KBM-7 (cell line): Measurements from ENCODE around the gene ADAMTSL1.

Experiments used
- DNase-seq: peaks from one replicate; pipeline ENCODE4 v3.0.0-alpha.2; 2015
- in situ Hi-C: fragments of 300-500 bp; cut with MboI; formaldehyde crosslinking; loops from 2 replicates; pipeline ENCODE4 v1.14.3; 2020; ENCODE audit warnings: low sequenced_read_pairs, low pct_unique_long_range_greater_than_20kb, mixed read lengths

Gene ADAMTSL1

DNA sequence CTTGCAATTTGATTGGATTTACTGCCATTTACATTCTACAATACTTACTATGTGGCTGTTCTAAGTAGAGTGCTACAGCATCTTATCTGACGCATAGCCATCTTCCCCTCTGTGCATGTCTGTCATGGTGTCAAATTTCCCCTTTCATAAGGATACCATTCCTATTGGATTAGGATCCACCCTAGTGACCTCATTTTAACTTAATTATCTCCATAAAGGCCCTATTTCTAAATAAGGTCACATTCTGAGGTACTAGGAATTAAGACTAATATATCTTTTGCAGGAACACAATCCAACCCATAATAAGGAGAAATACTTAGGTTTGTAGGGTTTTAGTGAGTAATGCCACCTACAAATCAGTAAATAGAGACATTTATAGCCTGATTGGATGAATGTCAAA, 268.0 kb downstream of the ADAMTSL1 start:
- DNase-seq: no peak
- in situ Hi-C loops: no loop called here

- in situ Hi-C loops: no loop called here
- no peak for DNase-seq
Measured at GRCh38 chr9:18743421-18743820, 269.5 kb downstream of the ADAMTSL1 start.

GRCh38 chr9:18743971-18744370, 270.0 kb downstream of the ADAMTSL1 start:
- in situ Hi-C loops: no loop called here
- no peak for DNase-seq

DNA sequence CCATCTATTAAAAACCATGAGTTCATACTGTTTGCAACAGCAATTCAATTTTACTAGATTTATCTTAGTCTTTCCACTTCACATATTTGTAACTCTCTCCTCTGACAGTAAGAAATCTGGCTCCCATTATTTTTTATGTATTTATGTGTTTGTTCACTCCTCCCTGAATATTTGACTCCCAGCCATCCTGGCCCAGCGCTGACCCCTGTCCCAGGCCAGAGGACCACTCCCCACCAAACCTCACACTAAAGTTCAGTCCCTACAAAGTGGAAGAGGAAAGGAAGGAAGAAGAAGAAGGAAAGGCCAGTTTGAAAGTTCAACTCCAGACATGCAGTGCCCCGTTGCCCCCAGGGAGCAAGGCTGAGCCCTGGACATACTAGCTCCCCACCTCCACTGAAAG, 271.8 kb downstream of the ADAMTSL1 start:
- no peak for DNase-seq
- in situ Hi-C loops: no loop called here

GRCh38 chr9:18746631-18747030, 272.7 kb downstream of the ADAMTSL1 start:
- in situ Hi-C loops: no loop called here
- DNase-seq: no peak

DNA sequence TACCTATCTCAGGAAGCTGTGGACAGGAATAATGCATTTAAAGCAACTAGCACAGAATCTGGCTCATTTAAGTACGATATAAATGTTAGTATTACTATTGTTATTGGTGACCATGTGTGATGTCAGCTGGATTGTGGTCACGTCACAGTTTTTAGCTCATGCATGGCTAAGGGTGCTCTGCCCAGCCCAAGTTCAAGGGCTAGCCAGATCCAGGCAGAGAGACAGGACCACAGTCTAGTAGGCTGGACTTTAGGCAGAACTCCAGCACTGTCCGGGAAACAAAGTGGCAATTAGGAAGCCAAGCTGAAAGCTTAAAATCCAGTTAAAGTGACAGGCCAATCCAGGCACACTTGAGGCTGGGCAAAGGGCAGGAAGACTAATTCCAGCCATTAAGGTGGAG, 273.6 kb downstream of the ADAMTSL1 start:
- DNase-seq: no peak
- in situ Hi-C loops: no loop called here

- DNase-seq: no peak
- in situ Hi-C loops: no loop called here
Measured at GRCh38 chr9:18748251-18748701, 274.3 kb downstream of the ADAMTSL1 start.

DNA sequence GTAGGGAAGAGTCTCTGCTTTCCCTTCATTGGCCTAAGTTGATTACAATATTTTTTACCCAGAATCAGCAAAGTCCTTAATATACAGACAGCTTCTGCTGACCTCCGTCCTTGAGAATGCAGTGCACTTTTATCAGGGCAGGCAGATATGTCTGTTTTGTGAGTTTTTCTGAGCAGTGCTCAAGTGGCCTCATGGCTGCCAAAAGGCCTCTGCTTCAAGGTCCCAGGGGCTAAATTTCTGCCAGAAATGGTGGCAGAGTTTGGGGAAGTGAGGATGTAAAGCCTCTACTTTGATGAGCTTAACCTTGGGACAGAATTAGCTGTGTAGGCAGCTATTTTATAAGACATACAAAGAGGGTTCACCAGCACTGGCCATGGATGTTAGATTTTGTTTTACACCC, 275.8 kb downstream of the ADAMTSL1 start:
- in situ Hi-C loops: no loop called here
- no peak for DNase-seq

DNA sequence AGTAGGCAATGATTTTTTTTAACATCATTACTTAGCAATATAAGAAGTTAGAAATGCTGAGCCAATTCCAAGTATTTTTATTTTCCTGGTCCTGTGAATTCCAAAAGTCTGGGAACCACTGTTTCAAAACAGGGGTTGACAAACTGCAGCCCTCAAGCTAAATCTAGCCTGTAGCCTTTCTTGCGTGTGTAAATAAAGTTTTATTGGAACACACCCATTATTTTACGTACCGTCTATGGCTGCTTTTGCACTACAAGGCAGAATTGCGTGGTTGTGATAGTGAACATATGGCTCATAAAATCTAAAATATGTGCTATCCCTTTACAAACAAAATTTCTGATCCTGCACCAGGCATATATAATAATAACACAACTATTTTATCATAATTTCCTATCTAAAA, 280.0 kb downstream of the ADAMTSL1 start:
- no peak for DNase-seq
- in situ Hi-C loops: no loop called here

- no peak for DNase-seq
- in situ Hi-C loops: no loop called here
Measured at GRCh38 chr9:18754537-18754936, 280.6 kb downstream of the ADAMTSL1 start.

DNA sequence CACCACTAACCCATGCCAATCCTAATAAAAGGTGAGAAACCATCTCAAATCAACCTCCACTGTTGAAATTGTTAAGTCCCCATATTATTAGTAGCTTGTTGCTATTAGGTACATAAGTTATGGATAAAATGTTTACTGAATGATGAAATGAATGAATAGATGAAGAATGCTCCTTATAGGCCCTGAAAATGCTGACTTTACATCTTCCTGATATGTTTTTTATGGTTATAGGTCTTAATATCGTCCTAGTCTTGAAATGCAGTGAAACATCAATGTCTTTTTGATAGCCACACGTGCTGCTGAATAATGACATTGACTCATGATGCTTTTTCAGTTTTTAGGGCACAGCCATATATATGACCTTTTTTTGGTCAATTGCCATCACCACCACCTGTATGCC, 281.3 kb downstream of the ADAMTSL1 start:
- in situ Hi-C loops: no loop called here

GRCh38 chr9:18756712-18757125, 282.8 kb downstream of the ADAMTSL1 start:
- no peak for DNase-seq
- in situ Hi-C loops: no loop called here

More for the DNA sequence above, 281.3 kb downstream of the ADAMTSL1 start:
- DNase-seq: no peak

DNA sequence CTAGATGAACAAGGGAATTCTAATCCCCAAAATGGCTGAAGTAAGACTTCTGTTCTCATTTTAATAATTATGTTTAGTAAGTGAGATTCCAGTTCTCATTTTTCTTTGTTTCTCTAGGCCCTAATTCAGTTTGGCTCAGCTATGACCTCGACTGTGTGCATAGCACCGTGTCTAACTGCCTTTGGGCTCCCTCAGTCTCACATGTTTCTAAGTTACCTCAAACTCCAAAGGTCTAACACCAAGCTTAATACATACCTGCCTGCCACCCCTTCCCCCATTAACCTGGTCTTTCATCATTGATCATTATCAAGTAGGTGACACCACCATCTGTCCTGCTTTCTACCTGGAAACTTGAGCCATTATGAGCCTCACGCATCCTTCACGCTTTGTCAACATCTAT, 285.9 kb downstream of the ADAMTSL1 start:
- DNase-seq: no peak
- in situ Hi-C loops: no loop called here

- DNase-seq: no peak
- in situ Hi-C loops: no loop called here
Measured at GRCh38 chr9:18761742-18762300, 287.9 kb downstream of the ADAMTSL1 start.

GRCh38 chr9:18766989-18767550, 293.1 kb downstream of the ADAMTSL1 start:
- DNase-seq: no peak
- in situ Hi-C loops: no loop called here

GRCh38 chr9:18768951-18769622, 295.1 kb downstream of the ADAMTSL1 start:
- in situ Hi-C loops: no loop called here
- DNase-seq: no peak

DNA sequence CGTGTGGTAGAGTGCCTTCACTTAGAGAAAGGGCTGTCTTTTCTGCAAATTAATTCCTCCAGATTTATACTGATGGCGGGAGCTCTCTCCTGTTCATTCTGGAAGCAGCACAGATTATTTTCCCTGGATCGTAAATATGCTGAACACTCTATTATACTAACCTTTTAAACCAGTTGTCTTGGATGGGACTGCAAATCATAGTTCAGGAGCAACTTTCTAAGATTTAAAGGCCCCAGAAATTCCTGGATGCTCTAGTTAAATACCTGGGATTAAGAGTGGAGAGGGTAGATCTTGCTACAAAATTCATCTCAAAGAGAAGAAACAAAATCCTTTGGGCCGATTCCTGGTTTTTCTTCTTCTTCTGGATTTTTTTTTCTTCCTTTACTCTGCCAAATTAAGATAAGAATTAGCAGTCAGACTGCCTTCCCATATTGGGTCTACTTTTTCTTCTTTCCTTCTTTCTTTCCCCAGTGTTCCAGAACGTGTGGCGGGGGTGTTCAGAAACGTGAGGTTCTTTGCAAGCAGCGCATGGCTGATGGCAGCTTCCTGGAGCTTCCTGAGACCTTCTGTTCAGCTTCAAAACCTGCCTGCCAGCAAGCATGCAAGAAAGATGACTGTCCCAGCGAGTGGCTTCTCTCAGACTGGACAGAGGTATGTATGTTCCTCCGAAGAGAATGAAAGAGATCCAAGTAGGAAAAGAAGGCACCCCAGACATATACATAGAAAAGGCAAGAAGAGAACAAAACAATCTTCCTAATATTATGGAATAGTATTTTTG, 296.4 kb downstream of the ADAMTSL1 start:
- no peak for DNase-seq
- in situ Hi-C loops: no loop called here

GRCh38 chr9:18771011-18771410, 297.1 kb downstream of the ADAMTSL1 start:
- DNase-seq: no peak
- in situ Hi-C loops: no loop called here

DNA sequence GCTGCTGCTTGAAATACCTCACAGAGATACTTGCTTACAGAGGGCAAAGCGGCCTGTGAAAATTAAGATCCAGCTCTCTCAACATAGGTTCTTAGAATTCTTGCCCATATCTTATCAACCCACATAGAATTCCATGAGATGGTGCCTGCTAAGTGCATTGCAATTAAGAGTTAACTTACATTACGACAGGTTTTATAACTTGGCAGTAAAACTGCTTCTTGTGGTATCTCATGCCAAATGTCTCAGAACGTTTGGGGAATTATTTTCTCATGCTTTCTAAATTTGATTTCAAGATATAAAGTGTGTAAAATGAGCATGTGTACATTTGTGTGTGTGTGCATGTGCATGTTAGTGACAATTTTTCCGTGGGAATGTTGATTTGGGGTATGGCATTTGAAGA, 297.8 kb downstream of the ADAMTSL1 start:
- DNase-seq: no peak
- in situ Hi-C loops: no loop called here

DNA sequence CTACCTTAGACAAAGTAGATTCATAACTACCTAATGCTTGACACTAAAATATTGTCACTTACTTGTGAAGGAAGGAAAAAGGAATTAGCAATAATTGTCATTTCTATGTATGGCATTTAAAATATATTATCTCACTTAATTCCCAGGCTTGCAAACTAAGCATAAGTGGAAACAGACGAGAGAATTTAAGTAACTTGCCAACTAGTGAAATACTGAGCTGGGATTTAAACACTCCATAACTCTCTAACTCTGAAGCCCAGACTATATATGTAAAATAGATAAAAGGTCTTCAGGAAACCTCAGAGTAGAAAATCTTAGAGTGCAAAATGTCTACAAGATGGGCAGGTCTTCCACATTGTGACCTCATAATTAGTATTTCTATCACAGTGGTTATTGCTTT, 301.3 kb downstream of the ADAMTSL1 start:
- in situ Hi-C loops: no loop called here
- no peak for DNase-seq
